Thyroid gland (tissue), 4 donors: ENCODE results near the gene MPZL1. TPM values are rescaled to one million over a fixed set of nuclear protein-coding genes. Genes with fewer than 3 reads are reported as not detected.

Source experiments
- DNase-seq, 2 donors: peaks; one replicate each; pipeline ENCODE4 v3.0.0-alpha.2; 2019
- H3K27ac ChIP-seq, 3 donors: fragments of 200-600 bp; sonication (generic); 1 replicate in 2 of 3; 2 replicates in 1 of 3; pipeline ENCODE4 v1.5.1; 2016 to 2019; ENCODE audit warnings: mild to moderate bottlenecking in 1 of 3, moderate library complexity in 1 of 3
- H3K27me3 ChIP-seq: fragments of 200-600 bp; sonication (generic); one replicate; pipeline ENCODE4 v1.5.1; 2019
- H3K36me3 ChIP-seq, 2 donors: fragments of 200-600 bp; sonication (generic); one replicate each; pipeline ENCODE4 v1.5.1; 2016 to 2019
- H3K4me1 ChIP-seq, 2 donors: fragments of 200-600 bp; sonication (generic); one replicate each; pipeline ENCODE4 v1.5.1; 2017 to 2019
- H3K4me3 ChIP-seq, 3 donors: fragments of 200-600 bp; sonication (generic); replicated peaks in 1 of 3; 1 replicate in 2 of 3; 2 replicates in 1 of 3; pipeline ENCODE4 v1.5.1; 2016; ENCODE audit warnings: mild to moderate bottlenecking in 1 of 3
- H3K9me3 ChIP-seq: fragments of 200-600 bp; sonication (generic); one replicate; pipeline ENCODE4 v1.5.1; 2017
- CTCF ChIP-seq, 6 experiments: fragments of 200-600 bp in 3 of 6; fragments of 450-650 bp in 3 of 6; sonication (generic) in 3 of 6; IDR thresholded peaks; one replicate each; pipeline ENCODE4 v1.5.1; 2016 to 2019; ENCODE audit warnings: antibody characterized with exemption in 6 of 6, mild to moderate bottlenecking in 2 of 6, inconsistent platforms in 1 of 6, moderate library complexity in 1 of 6
- POLR2A ChIP-seq, 2 donors: fragments of 450-650 bp; IDR thresholded peaks; one replicate each; pipeline ENCODE4 v1.6.1; 2017; ENCODE audit warnings: antibody characterized with exemption in 2 of 2, mild to moderate bottlenecking in 2 of 2, moderate library complexity in 1 of 2
- WGBS, 2 donors: methylation state at CpG; one replicate each; pipeline ENCODE4 v1.1.5; 2017; 5-methylcytosine and 5-hydroxymethylcytosine counted together
- intact Hi-C: fragments of 100-400 bp; cut with DNase I; formaldehyde crosslinking; loops from one replicate; pipeline ENCODE4 v1.15.1; 2023
- total RNA-seq, 4 donors: library from RNA; depleted of rRNA; stranded (reverse); fragments of >200 nt; gene quantifications; one replicate each; pipeline ENCODE4 v1.2.3, GENCODE V29; 2016

MPZL1 gene
- total RNA-seq, 4 donors from 2014 or later: 52.6 to 90.2 (median 61.8) TPM

- Histone ChIP-seq H3K4me1 (peaks cover 0 to 7% of the 10 kb centered on the region in 2 donors), H3K9me3 (no peaks in the 10 kb centered on the region), H3K4me3 (no peak overlapping the region), H3K36me3 (peaks cover 8 to 13% of the 10 kb centered on the region in 2 donors), H3K27me3 (no peaks in the 10 kb centered on the region), H3K27ac (no peak overlapping the region)
- no peak for DNase-seq
- TF ChIP-seq CTCF (IDR thresholded peaks at IDR 0.05): no peak
- no peak for TF ChIP-seq POLR2A (IDR thresholded peaks at IDR 0.05)
- WGBS, 2 donors: 76 to 82% methylated on average over 5 of the region's 5 CpGs
- intact Hi-C loops: no loop called here
These were observed 64.7 kb downstream of the MPZL1 start for GRCh38 chr1:167786502-167786901.

GRCh38 chr1:167789501-167789900, 67.7 kb downstream of the MPZL1 start:
- peaks cover 0 to 8% of the 10 kb centered on the region in 2 donors for H3K4me1 ChIP-seq
- WGBS, 2 donors: 91 to 94% methylated on average over 3 of the region's 3 CpGs
- no peaks in the 10 kb centered on the region for H3K9me3 ChIP-seq
- DNase-seq: no peak
- H3K27me3 ChIP-seq: no peaks in the 10 kb centered on the region
- no peak overlapping the region for H3K4me3 ChIP-seq
- TF ChIP-seq CTCF (IDR thresholded peaks at IDR 0.05): no peak
- no peak for TF ChIP-seq POLR2A (IDR thresholded peaks at IDR 0.05)
- intact Hi-C loops: no loop called here
- H3K36me3 ChIP-seq: peaks cover 8 to 13% of the 10 kb centered on the region in 2 donors
- H3K27ac ChIP-seq: no peak overlapping the region

GRCh38 chr1:167790117-167790516, 68.3 kb downstream of the MPZL1 start:
- intact Hi-C loops: no loop called here

GRCh38 chr1:167791281-167792187, 69.8 kb downstream of the MPZL1 start:
- Histone ChIP-seq H3K27ac (no peak overlapping the region), H3K4me3 (no peak overlapping the region), H3K27me3 (no peaks in the 10 kb centered on the region), H3K4me1 (peaks cover 0 to 21% of the 10 kb centered on the region in 2 donors), H3K36me3 (peaks cover 8 to 13% of the 10 kb centered on the region in 2 donors), H3K9me3 (no peaks in the 10 kb centered on the region)
- DNase-seq: no peak
- WGBS, 2 donors: 81% methylated on average over 5 of the region's 5 CpGs
- intact Hi-C loops: no loop called here
- TF ChIP-seq CTCF (IDR thresholded peaks at IDR 0.05): no peak

More at GRCh38 chr1:167790117-167790516, 68.3 kb downstream of the MPZL1 start:
- Histone ChIP-seq H3K9me3 (no peaks in the 10 kb centered on the region), H3K4me1 (peaks cover 0 to 8% of the 10 kb centered on the region in 2 donors), H3K4me3 (no peak overlapping the region), H3K27me3 (no peaks in the 10 kb centered on the region), H3K36me3 (peaks cover 8 to 13% of the 10 kb centered on the region in 2 donors), H3K27ac (no peak overlapping the region)
- peak in 1 of 2 donors; percentile 34 for DNase-seq
- 92 to 93% methylated on average over 5 of the region's 5 CpGs for WGBS, 2 donors
- TF ChIP-seq CTCF (IDR thresholded peaks at IDR 0.05): no peak
- no peak for TF ChIP-seq POLR2A (IDR thresholded peaks at IDR 0.05)

GRCh38 chr1:167792188-167792565, 70.4 kb downstream of the MPZL1 start:
- 95 to 98% methylated on average over 4 of the region's 4 CpGs for WGBS, 2 donors
- H3K36me3 ChIP-seq: peaks cover 8 to 13% of the 10 kb centered on the region in 2 donors
- TF ChIP-seq POLR2A (IDR thresholded peaks at IDR 0.05) (no peak), CTCF (IDR thresholded peaks at IDR 0.05) (no peak)
- no peak for DNase-seq
- H3K9me3 ChIP-seq: no peaks in the 10 kb centered on the region
- peaks cover 0 to 24% of the 10 kb centered on the region in 2 donors for H3K4me1 ChIP-seq
- intact Hi-C loops: no loop called here
- H3K4me3 ChIP-seq: no peak overlapping the region
- H3K27me3 ChIP-seq: no peaks in the 10 kb centered on the region
- no peak overlapping the region for H3K27ac ChIP-seq
